GM19025 (cell line): ENCODE measurements around the gene PLCXD3.

Experiments
- ATAC-seq: cut with Tn5 transposase; IDR thresholded peaks from one replicate; pipeline ENCODE4 v1.9.1; 2021; ENCODE audit warnings: mild to moderate bottlenecking, low read depth, moderate library complexity; ENCODE audit not compliant: unreplicated experiment

The PLCXD3 gene, protein sequence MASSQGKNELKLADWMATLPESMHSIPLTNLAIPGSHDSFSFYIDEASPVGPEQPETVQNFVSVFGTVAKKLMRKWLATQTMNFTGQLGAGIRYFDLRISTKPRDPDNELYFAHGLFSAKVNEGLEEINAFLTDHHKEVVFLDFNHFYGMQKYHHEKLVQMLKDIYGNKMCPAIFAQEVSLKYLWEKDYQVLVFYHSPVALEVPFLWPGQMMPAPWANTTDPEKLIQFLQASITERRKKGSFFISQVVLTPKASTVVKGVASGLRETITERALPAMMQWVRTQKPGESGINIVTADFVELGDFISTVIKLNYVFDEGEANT

GRCh38 chr5:41510176-41510831 lies at the start of gene PLCXD3:
PLCXD3 (minus strand) TSS chr5:41510601; CDS start chr5:41510526, 75 bp downstream.
- ATAC-seq: no peak

GRCh38 chr5:41559184-41559583 lies 48.8 kb upstream of the PLCXD3 start:
- no peak for ATAC-seq

GRCh38 chr5:41558295-41558694 lies 47.9 kb upstream of the PLCXD3 start:
- no peak for ATAC-seq

DNA sequence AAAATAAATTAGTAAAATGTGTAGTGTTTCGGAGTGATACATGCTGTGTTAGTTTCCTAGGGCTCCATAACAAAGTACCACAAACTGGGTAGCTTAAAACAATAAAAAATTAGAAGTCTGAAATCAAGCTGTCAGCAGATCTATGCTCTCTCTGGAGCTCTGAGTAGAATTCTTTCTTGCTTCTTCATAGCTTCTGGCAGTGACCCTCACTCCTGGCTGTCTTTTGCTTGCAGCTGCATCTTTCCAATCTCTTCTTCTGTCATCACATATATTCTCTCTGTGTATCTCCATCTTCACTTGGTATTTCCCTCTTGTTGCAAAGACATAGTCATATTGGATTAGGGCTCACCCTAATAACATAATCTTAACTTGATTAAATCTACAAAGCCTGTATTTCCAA lies 37.6 kb upstream of the PLCXD3 start:
- no peak for ATAC-seq

GRCh38 chr5:41542183-41542582 lies 31.8 kb upstream of the PLCXD3 start:
- no peak for ATAC-seq

DNA sequence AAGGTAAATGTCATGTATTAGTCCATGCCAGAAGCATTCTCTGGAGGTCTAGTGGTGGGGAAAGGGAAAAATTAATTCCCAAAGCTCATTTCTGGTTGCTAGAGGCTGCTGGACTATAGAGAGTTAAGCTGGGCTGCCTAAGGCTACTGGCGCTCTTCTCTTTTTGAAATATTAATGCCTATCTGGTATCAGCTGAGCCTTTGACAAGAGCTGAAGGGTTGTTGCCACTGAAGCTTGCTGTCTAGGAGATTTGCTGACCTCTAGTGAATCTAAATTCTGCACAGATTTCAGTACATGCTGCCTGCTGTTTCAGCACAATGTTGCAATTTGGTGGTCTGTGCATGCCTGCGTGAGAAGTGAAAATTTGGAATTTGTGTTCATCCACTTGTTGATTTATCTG lies 29.1 kb upstream of the PLCXD3 start:
- no peak for ATAC-seq

- no peak for ATAC-seq
These were observed 27.2 kb upstream of the PLCXD3 start for GRCh38 chr5:41537581-41537980.

GRCh38 chr5:41532485-41532884 lies 22.1 kb upstream of the PLCXD3 start:
- ATAC-seq: no peak

GRCh38 chr5:41527201-41527779 lies 16.9 kb upstream of the PLCXD3 start:
- ATAC-seq: no peak

DNA sequence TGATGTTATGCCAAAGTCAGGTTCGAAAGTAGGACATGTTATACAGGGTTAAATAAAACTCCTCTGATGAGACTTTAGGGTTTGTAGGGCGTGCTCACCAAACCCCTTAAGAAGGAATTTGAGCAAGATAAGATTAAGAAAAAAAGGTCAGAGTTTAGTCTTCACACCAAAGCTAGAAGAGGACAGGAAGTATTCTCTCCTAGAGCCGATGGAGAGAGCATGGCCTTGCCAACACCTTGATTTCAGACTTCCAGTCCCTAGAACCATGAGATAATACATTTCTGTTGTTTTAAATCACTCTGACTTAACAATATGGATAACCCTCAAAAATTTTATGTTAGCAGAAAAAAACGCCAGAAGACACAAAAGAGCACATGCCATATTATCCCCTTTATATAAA lies 16.3 kb upstream of the PLCXD3 start:
- ATAC-seq: no peak

DNA sequence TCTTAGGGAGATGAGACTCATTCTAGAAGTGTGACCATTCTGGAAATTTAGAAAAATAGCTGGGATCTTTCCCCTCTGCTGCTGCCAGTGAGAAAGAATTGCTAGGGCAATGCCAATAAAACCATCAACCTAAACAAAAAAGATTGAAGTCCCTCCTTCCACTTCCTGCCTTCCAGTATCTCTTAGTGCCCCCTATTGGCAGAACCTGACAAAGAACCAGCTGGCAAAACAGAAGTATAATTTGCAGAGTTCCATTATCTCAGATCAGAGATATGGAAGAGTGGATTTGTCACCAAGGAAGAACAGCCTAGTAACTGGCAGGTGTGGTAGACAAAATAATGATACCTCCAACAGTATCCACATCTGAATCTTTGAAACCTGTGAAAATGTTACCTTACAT lies 13.8 kb upstream of the PLCXD3 start:
- no peak for ATAC-seq

DNA sequence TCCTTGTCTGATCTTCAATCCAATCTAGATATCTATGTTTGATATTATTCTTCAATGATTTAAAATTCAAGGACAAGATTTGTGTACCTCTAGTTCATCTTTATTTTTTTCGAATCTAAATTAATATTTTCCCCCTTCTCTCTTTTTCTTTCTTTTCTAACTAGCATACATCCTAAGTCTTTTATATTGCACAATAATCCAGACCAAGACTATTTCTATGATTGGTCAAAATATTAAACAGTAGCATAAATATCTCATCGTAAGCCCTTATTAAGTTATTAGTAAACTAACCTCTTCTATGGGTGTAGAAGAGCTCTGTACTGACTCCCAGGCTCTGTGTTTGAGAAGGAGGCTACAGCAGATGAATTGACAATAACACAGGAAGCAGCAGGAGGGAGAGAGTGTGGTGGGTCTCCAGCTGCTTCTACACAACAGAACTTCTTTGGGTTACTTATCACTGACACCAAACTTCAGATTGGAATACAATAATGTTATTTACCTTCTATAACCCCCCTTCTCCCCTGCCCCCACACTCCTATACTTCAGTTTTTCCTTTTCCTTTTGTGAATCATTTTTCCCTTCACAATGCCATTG lies 11.9 kb upstream of the PLCXD3 start:
- no peak for ATAC-seq

- ATAC-seq: no peak
These were observed 9.4 kb upstream of the PLCXD3 start for GRCh38 chr5:41519801-41520200.

DNA sequence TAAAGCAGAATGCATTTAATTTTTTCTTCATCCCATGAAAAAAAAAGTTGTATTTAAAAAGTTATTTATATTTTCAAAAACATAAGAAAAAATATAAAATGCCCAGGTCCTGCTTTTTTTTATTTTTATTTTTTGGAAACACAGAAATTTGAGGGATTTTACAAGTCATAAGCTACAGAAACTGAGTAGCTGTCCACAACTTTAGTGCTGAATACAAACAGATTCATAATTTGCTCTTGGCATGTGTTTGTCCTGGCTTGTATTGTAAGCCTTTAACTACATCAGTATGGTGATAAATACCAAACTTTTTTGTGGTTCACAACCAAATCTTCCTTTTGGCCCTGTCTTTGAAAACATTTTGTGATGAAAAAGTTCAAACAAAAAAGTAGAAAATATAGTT lies 7.5 kb upstream of the PLCXD3 start:
- no peak for ATAC-seq

GRCh38 chr5:41511241-41511640 lies 840 bp upstream of the PLCXD3 start:
- ATAC-seq: no peak

- no peak for ATAC-seq
These were observed 814 bp downstream of the PLCXD3 start for GRCh38 chr5:41509399-41510175.

DNA sequence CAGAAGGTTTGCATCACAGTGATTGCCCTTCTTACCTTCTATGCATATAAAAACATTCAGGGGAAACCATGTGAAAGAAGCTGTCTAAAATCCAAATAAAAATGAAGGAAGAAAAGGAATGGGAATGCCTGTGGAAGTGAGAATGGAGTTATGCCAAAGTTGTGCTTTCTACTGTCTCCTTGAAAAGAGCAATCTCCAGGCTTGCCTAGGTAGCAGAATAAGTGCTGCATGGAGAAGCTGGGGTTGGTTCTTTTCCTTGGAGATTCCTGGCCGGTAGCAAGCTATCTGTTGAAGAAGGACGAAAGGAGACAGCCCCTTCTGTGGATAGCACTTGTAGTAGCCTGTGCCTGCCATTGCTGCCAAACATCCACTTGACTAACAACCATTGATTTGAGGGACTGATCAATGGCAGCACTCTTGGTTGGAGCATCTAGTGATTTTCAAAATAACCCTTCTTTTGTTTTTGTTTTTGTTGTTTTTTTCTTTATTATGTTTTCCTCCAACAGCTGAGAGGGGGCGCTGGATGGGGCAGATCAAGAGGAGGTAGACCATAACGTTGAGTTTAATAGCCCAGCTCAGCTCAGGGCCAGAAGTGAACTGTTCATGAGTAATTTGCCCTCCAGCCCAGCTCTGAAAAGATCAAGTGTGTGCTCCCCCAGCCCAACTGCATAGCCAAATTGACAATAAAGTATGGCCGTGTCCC lies 1.6 kb downstream of the PLCXD3 start:
- no peak for ATAC-seq

- no peak for ATAC-seq
These were observed 2.2 kb downstream of the PLCXD3 start for GRCh38 chr5:41508186-41508585.

GRCh38 chr5:41507501-41507900 lies 2.9 kb downstream of the PLCXD3 start:
- ATAC-seq: no peak

- no peak for ATAC-seq
These were observed 6.5 kb downstream of the PLCXD3 start for GRCh38 chr5:41503860-41504259.
